OCI-LY7 (cell line): ENCODE data around the gene RADIL.

Experiments
- EZH2phosphoT487 ChIP-seq: fragments of 200-600 bp; sonication (generic); IDR thresholded peaks from 2 replicates; pipeline ENCODE4 v1.6.1; 2018; ENCODE audit warnings: low read depth, borderline replicate concordance, mild to moderate bottlenecking, mixed run types, antibody characterized with exemption, low read length, moderate library complexity, mixed read lengths
- TF ChIP-seq, protein P1 (sequence below): fragments of 200-600 bp; sonication (generic); conservative IDR thresholded peaks from 2 replicates; pipeline ENCODE4 v1.5.1; 2014; ENCODE audit warnings: mild to moderate bottlenecking, antibody characterized with exemption, low read length, moderate library complexity, mixed read lengths

DNA sequence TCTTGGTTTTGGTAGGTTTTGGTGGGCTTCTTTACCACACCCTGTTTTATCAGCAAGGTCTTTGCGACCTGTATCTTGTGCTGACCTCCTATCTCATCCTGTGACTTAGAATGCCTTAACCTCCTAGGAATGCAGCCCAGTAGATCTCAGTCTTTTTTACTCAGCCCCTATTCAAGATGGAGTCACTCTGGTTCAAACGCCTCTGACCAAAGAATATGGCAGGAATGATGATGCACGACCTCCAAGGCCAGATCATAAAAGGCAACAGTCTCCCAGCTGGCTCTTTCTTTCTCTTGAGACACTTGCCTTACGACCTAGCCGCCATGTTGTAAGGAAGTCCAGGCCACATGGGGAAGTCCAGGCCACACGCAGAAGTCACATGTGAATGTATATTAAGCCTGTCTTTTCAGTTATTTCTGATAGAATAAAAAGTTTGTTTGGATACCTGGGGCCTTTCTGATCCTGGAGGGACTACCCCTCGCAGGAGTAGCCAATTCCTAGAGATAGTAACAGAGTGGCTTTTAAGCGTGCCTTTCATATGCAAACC lies 10.5 kb upstream of the RADIL start:
- TF ChIP-seq EZH2phosphoT487 = no peak
- TF ChIP-seq, protein P1, sequence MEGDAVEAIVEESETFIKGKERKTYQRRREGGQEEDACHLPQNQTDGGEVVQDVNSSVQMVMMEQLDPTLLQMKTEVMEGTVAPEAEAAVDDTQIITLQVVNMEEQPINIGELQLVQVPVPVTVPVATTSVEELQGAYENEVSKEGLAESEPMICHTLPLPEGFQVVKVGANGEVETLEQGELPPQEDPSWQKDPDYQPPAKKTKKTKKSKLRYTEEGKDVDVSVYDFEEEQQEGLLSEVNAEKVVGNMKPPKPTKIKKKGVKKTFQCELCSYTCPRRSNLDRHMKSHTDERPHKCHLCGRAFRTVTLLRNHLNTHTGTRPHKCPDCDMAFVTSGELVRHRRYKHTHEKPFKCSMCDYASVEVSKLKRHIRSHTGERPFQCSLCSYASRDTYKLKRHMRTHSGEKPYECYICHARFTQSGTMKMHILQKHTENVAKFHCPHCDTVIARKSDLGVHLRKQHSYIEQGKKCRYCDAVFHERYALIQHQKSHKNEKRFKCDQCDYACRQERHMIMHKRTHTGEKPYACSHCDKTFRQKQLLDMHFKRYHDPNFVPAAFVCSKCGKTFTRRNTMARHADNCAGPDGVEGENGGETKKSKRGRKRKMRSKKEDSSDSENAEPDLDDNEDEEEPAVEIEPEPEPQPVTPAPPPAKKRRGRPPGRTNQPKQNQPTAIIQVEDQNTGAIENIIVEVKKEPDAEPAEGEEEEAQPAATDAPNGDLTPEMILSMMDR = no peak
